ENCODE results near the gene RBFOX1. TPM values are rescaled to one million over a fixed set of nuclear protein-coding genes. Genes with fewer than 3 reads are reported as not detected.

Gene RBFOX1
- total and polyA plus RNA-seq, 2 donors (not counting 1 experiment from before 2014, with no cell fraction given): not detected

DNA sequence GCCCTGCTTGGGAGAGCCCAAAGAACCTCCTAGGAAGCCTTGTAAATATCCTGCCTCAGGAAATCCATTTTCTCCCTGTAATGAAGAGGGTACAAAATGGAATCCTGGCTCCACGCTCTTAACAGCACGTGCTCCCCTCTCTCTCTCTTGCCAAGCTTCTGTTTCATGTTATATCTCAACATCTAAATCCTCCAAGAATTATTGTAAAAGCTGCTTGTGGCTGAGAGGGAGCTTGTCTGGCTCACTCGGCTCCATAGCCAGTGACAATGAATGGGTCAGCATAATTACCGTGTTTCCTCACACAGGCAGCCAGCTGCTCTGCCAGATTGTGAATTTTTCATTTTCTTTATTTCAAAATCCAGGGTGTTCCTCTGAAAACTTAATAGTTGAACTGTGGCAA is 317.8 kb downstream of the RBFOX1 start:
- CTCF ChIA-PET: no interaction called here
- Histone ChIP-seq H3K4me1 (ENCODE audit: control insufficient read depth in 2 of 2, insufficient read depth in 2 of 2, low read length in 2 of 2) (no peaks in the 10 kb centered on the region), H2AFZ (ENCODE audit: insufficient read depth, low read depth, low read length, poor library complexity, severe bottlenecking) (no peak overlapping the region), H4K20me1 (ENCODE audit: control insufficient read depth, insufficient read depth, low read length, poor library complexity, severe bottlenecking) (no peaks in the 10 kb centered on the region), H3K79me2 (ENCODE audit: control insufficient read depth, insufficient read depth, low read length) (no peaks in the 10 kb centered on the region), H3K27ac (ENCODE audit: low read length in 2 of 2) (no peak overlapping the region), H3K4me3 (ENCODE audit: control extremely low read depth in 1 of 5, extremely low read depth in 1 of 5, insufficient read depth in 1 of 5, low read depth in 2 of 5, low read length in 4 of 5) (no peak overlapping the region), H3K4me2 (replicated peaks; ENCODE audit: low read depth, low read length, poor library complexity, severe bottlenecking) (no peak overlapping the region), H3K9me3 (ENCODE audit: control extremely low read depth in 1 of 3, control insufficient read depth in 2 of 3, insufficient read depth in 1 of 3, low read length in 2 of 3) (peaks cover 0 to 9% (median 0%) of the 10 kb centered on the region in 3 donors), H3K36me3 (replicated peaks in 1 of 2; ENCODE audit: control extremely low read depth in 1 of 2, control insufficient read depth in 1 of 2, extremely low read depth in 1 of 2, insufficient read depth in 2 of 2, low read length in 1 of 2) (no peaks in the 10 kb centered on the region), H3K27me3 (replicated peaks in 1 of 4; ENCODE audit: control extremely low read depth in 1 of 4, control insufficient read depth in 3 of 4, insufficient read depth in 4 of 4, low read length in 3 of 4) (no peaks in the 10 kb centered on the region), H3K9ac (ENCODE audit: low read length) (no peak overlapping the region)
- Mint-ChIP-seq H3K4me1 (no peaks in the 10 kb centered on the region), H3K4me3 (no peak overlapping the region), H3K27me3 (no peaks in the 10 kb centered on the region), H3K27ac (no peak overlapping the region), H3K9me3 (ENCODE audit: insufficient read depth) (no peaks in the 10 kb centered on the region)
- DNase-seq (no peak), ATAC-seq (ENCODE audit: low read depth) (no peak)
- intact Hi-C loops (cut with micrococcal nuclease): no loop called here
- TF ChIP-seq EZH2 (IDR thresholded peaks at IDR 0.05; ENCODE audit: borderline replicate concordance, insufficient read depth, low read depth, low read length, poor library complexity, severe bottlenecking): no peak
- TF ChIP-seq, protein P1, sequence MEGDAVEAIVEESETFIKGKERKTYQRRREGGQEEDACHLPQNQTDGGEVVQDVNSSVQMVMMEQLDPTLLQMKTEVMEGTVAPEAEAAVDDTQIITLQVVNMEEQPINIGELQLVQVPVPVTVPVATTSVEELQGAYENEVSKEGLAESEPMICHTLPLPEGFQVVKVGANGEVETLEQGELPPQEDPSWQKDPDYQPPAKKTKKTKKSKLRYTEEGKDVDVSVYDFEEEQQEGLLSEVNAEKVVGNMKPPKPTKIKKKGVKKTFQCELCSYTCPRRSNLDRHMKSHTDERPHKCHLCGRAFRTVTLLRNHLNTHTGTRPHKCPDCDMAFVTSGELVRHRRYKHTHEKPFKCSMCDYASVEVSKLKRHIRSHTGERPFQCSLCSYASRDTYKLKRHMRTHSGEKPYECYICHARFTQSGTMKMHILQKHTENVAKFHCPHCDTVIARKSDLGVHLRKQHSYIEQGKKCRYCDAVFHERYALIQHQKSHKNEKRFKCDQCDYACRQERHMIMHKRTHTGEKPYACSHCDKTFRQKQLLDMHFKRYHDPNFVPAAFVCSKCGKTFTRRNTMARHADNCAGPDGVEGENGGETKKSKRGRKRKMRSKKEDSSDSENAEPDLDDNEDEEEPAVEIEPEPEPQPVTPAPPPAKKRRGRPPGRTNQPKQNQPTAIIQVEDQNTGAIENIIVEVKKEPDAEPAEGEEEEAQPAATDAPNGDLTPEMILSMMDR (IDR thresholded peaks at IDR 0.05): no peak
- POLR2A ChIA-PET: no interaction called here
- WGBS (ENCODE audit: insufficient coverage): 100% methylated on average over 1 of the region's 4 CpGs

DNA sequence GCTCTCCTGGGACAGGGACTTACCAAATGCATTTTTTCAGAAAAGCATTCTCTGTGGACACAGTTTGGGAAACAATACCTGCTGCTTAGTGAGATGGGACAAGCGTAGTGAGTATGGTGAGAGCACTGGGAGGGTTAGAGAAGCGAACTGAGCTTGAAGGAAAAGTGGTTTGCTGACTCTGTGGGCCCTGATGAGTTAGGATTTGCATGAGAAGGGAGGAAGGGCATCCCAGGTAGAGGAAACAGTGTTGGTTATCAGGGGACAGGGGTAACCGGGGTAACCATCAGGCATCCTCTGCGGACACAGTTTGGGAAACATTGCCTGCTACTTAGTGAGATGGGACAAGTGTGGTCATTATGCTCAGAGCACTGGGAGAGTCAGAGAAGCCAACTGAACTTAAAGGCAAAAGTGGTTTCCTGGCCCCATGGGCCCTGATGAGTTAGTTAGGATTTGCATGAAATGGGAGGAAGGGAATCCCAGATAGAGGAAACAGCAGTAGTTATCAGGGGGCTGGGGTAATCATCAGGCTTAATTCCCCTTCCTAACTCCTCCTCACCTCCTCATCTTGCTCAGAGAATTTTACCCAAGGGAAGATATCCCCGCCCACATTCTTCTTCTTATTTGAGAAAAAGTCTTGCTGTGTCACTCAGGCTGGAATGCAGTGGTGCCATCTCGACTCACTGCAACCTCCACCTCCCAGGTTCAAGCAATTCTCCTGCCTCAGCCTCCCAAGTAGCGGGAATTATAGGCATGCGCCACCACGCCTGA is 319.3 kb downstream of the RBFOX1 start:
- TF ChIP-seq, protein P1 (IDR thresholded peaks at IDR 0.05): no peak
- no peak for TF ChIP-seq EZH2 (IDR thresholded peaks at IDR 0.05; ENCODE audit: borderline replicate concordance, insufficient read depth, low read depth, low read length, poor library complexity, severe bottlenecking)
- Histone ChIP-seq H3K4me1 (ENCODE audit: control insufficient read depth in 2 of 2, insufficient read depth in 2 of 2, low read length in 2 of 2) (no peaks in the 10 kb centered on the region), H3K4me2 (replicated peaks; ENCODE audit: low read depth, low read length, poor library complexity, severe bottlenecking) (no peak overlapping the region), H3K9me3 (ENCODE audit: control extremely low read depth in 1 of 3, control insufficient read depth in 2 of 3, insufficient read depth in 1 of 3, low read length in 2 of 3) (peaks cover 0 to 9% (median 0%) of the 10 kb centered on the region in 3 donors), H3K79me2 (ENCODE audit: control insufficient read depth, insufficient read depth, low read length) (no peaks in the 10 kb centered on the region), H2AFZ (ENCODE audit: insufficient read depth, low read depth, low read length, poor library complexity, severe bottlenecking) (no peak overlapping the region), H3K27me3 (replicated peaks in 1 of 4; ENCODE audit: control extremely low read depth in 1 of 4, control insufficient read depth in 3 of 4, insufficient read depth in 4 of 4, low read length in 3 of 4) (no peaks in the 10 kb centered on the region), H4K20me1 (ENCODE audit: control insufficient read depth, insufficient read depth, low read length, poor library complexity, severe bottlenecking) (no peaks in the 10 kb centered on the region), H3K9ac (ENCODE audit: low read length) (no peak overlapping the region), H3K27ac (ENCODE audit: low read length in 2 of 2) (no peak overlapping the region), H3K36me3 (replicated peaks in 1 of 2; ENCODE audit: control extremely low read depth in 1 of 2, control insufficient read depth in 1 of 2, extremely low read depth in 1 of 2, insufficient read depth in 2 of 2, low read length in 1 of 2) (no peaks in the 10 kb centered on the region), H3K4me3 (ENCODE audit: control extremely low read depth in 1 of 5, extremely low read depth in 1 of 5, insufficient read depth in 1 of 5, low read depth in 2 of 5, low read length in 4 of 5) (no peak overlapping the region)
- DNase-seq (no peak), ATAC-seq (ENCODE audit: low read depth) (no peak)
- WGBS (ENCODE audit: insufficient coverage): 74% methylated on average over 7 of the region's 9 CpGs
- H3K27ac Mint-ChIP-seq: no peak overlapping the region
- H3K27me3 Mint-ChIP-seq: no peaks in the 10 kb centered on the region
- no peaks in the 10 kb centered on the region for H3K4me1 Mint-ChIP-seq
- H3K9me3 Mint-ChIP-seq (ENCODE audit: insufficient read depth): no peaks in the 10 kb centered on the region
- intact Hi-C loops (cut with micrococcal nuclease): no loop called here
- no peak overlapping the region for H3K4me3 Mint-ChIP-seq
- ChIA-PET CTCF (no interaction called here), POLR2A (no interaction called here)
